ENCODE measurements around the gene SLC9A4.
"Not testable (repeated sequence)": the region's sequence is repeated elsewhere in the genome, so short reads cannot be mapped to it uniquely, and the experiment has no call there.

Gene SLC9A4

GRCh38 chr2:102550151-102550550 lies 77.1 kb downstream of the SLC9A4 start:
- DNase-seq (ENCODE audit: low read depth, low spot score) = no peak

- no peak for DNase-seq (ENCODE audit: low read depth, low spot score)
These were observed 78.5 kb downstream of the SLC9A4 start for GRCh38 chr2:102551329-102552096.

- DNase-seq (ENCODE audit: low read depth, low spot score) = no peak
These were observed 80.6 kb downstream of the SLC9A4 start for GRCh38 chr2:102553601-102554000.

GRCh38 chr2:102558463-102558862 lies 85.4 kb downstream of the SLC9A4 start:
- no peak for DNase-seq (ENCODE audit: low read depth, low spot score)

- not testable (repeated sequence) for DNase-seq (ENCODE audit: low read depth, low spot score)
These were observed 89.5 kb downstream of the SLC9A4 start for GRCh38 chr2:102562542-102562941.

- no peak for DNase-seq (ENCODE audit: low read depth, low spot score)
These were observed 102.9 kb downstream of the SLC9A4 start for GRCh38 chr2:102575888-102576287.

GRCh38 chr2:102578376-102578775 lies 105.3 kb downstream of the SLC9A4 start:
- no peak for DNase-seq (ENCODE audit: low read depth, low spot score)

- no peak for DNase-seq (ENCODE audit: low read depth, low spot score)
These were observed 108.9 kb downstream of the SLC9A4 start for GRCh38 chr2:102581911-102582310.

GRCh38 chr2:102582845-102583244 lies 109.8 kb downstream of the SLC9A4 start:
- DNase-seq (ENCODE audit: low read depth, low spot score) = no peak
